Measurements from ENCODE around the gene OR2T5. TPM values are rescaled to one million over a fixed set of nuclear protein-coding genes. Genes with fewer than 3 reads are reported as not detected.
"Not testable (repeated sequence)": the region's sequence is repeated elsewhere in the genome, so short reads cannot be mapped to it uniquely, and the experiment has no call there.

OR2T5 gene
- total RNA-seq, 2 experiments from 2014 or later: not detected

GRCh38 chr1:248459117-248459516 lies 29.3 kb upstream of the OR2T5 start:
- H3K9me3 Mint-ChIP-seq; H3K4me1 Mint-ChIP-seq (ENCODE audit: low read depth); CTCF ChIA-PET; DNase-seq; H3K27ac Mint-ChIP-seq; H3K36me3 Mint-ChIP-seq (ENCODE audit: low read depth); intact Hi-C loops (cut with micrococcal nuclease); H3K4me3 Mint-ChIP-seq; H3K27me3 Mint-ChIP-seq (ENCODE audit: low read depth): not testable (repeated sequence)

GRCh38 chr1:248471154-248471553 lies 17.2 kb upstream of the OR2T5 start:
- H3K27ac Mint-ChIP-seq: no peak overlapping the region
- peaks cover 15% of the 10 kb centered on the region for H3K36me3 Mint-ChIP-seq (ENCODE audit: low read depth)
- peaks cover 9% of the 10 kb centered on the region for H3K9me3 Mint-ChIP-seq
- no peak overlapping the region for H3K4me3 Mint-ChIP-seq
- no peak for DNase-seq
- H3K27me3 Mint-ChIP-seq (ENCODE audit: low read depth): no peaks in the 10 kb centered on the region
- H3K4me1 Mint-ChIP-seq (ENCODE audit: low read depth): no peaks in the 10 kb centered on the region
- intact Hi-C loops (cut with micrococcal nuclease): loop anchor here (10.0 kb wide), 1 partner anchor 56 kb away; no protein-coding TSS in a partner anchor
- CTCF ChIA-PET: no interaction called here

GRCh38 chr1:248472111-248472510 lies 16.3 kb upstream of the OR2T5 start:
- intact Hi-C loops (cut with micrococcal nuclease): loop anchor here (10.0 kb wide), 1 partner anchor 57 kb away; no protein-coding TSS in a partner anchor

GRCh38 chr1:248473051-248473450 lies 15.3 kb upstream of the OR2T5 start, which contains the start of gene OR2T3:
TSS of gene OR2T3 (plus strand) at chr1:248473351. CDS start at chr1:248473351, 0 bp downstream.
- H3K4me1 Mint-ChIP-seq (ENCODE audit: low read depth); H3K27me3 Mint-ChIP-seq (ENCODE audit: low read depth); H3K9me3 Mint-ChIP-seq; DNase-seq; H3K27ac Mint-ChIP-seq; CTCF ChIA-PET; H3K4me3 Mint-ChIP-seq: not testable (repeated sequence)
- peaks cover 10% of the 10 kb centered on the region for H3K36me3 Mint-ChIP-seq (ENCODE audit: low read depth)
- intact Hi-C loops (cut with micrococcal nuclease): loop anchor here (10.0 kb wide), 1 partner anchor 58 kb away; no protein-coding TSS in a partner anchor

More at GRCh38 chr1:248472111-248472510, 16.3 kb upstream of the OR2T5 start:
- H3K27me3 Mint-ChIP-seq (ENCODE audit: low read depth); DNase-seq; CTCF ChIA-PET; H3K27ac Mint-ChIP-seq; H3K4me1 Mint-ChIP-seq (ENCODE audit: low read depth); H3K4me3 Mint-ChIP-seq; H3K9me3 Mint-ChIP-seq: not testable (repeated sequence)
- peaks cover 13% of the 10 kb centered on the region for H3K36me3 Mint-ChIP-seq (ENCODE audit: low read depth)

- intact Hi-C loops (cut with micrococcal nuclease): loop anchor here (10.0 kb wide), 1 partner anchor 61 kb away; no protein-coding TSS in a partner anchor
- H3K4me3 Mint-ChIP-seq; H3K27ac Mint-ChIP-seq; DNase-seq; H3K4me1 Mint-ChIP-seq (ENCODE audit: low read depth); H3K9me3 Mint-ChIP-seq; H3K27me3 Mint-ChIP-seq (ENCODE audit: low read depth); H3K36me3 Mint-ChIP-seq (ENCODE audit: low read depth); CTCF ChIA-PET: not testable (repeated sequence)
These were observed 12.7 kb upstream of the OR2T5 start for GRCh38 chr1:248475660-248476059.

GRCh38 chr1:248481686-248482579 lies 6.5 kb upstream of the OR2T5 start:
- intact Hi-C loops (cut with micrococcal nuclease): loop anchor here (2.0 to 5.0 kb wide), 3 partner anchors 131 to 575 kb away; partner anchors contain the start of gene SH3BP5L
- CTCF ChIA-PET: not testable (repeated sequence)
- peaks cover 15% of the 10 kb centered on the region for H3K4me1 Mint-ChIP-seq (ENCODE audit: low read depth)

GRCh38 chr1:248496661-248497060 lies 8.3 kb downstream of the OR2T5 start:
- H3K4me3 Mint-ChIP-seq; H3K27me3 Mint-ChIP-seq (ENCODE audit: low read depth); H3K9me3 Mint-ChIP-seq; DNase-seq; intact Hi-C loops (cut with micrococcal nuclease); H3K4me1 Mint-ChIP-seq (ENCODE audit: low read depth); CTCF ChIA-PET; H3K27ac Mint-ChIP-seq; H3K36me3 Mint-ChIP-seq (ENCODE audit: low read depth): not testable (repeated sequence)

More at GRCh38 chr1:248481686-248482579, 6.5 kb upstream of the OR2T5 start:
- H3K9me3 Mint-ChIP-seq; H3K36me3 Mint-ChIP-seq (ENCODE audit: low read depth); H3K27me3 Mint-ChIP-seq (ENCODE audit: low read depth): not testable (repeated sequence)
- peak; percentile 37 for DNase-seq
- Mint-ChIP-seq H3K27ac (peak overlapping the region; percentile 93), H3K4me3 (peak overlapping the region; percentile 79)

GRCh38 chr1:248500305-248501035 lies 12.1 kb downstream of the OR2T5 start:
- H3K4me3 Mint-ChIP-seq; H3K4me1 Mint-ChIP-seq (ENCODE audit: low read depth); DNase-seq; H3K27ac Mint-ChIP-seq; H3K9me3 Mint-ChIP-seq; intact Hi-C loops (cut with micrococcal nuclease); CTCF ChIA-PET; H3K36me3 Mint-ChIP-seq (ENCODE audit: low read depth); H3K27me3 Mint-ChIP-seq (ENCODE audit: low read depth): not testable (repeated sequence)

GRCh38 chr1:248507773-248508172 lies 19.4 kb downstream of the OR2T5 start, which contains the start of gene OR2G6:
TSS of gene OR2G6 (plus strand) at chr1:248508073. CDS start at chr1:248521647, 13,574 bp downstream.
- H3K9me3 Mint-ChIP-seq; H3K27ac Mint-ChIP-seq; CTCF ChIA-PET; H3K36me3 Mint-ChIP-seq (ENCODE audit: low read depth); H3K4me1 Mint-ChIP-seq (ENCODE audit: low read depth); intact Hi-C loops (cut with micrococcal nuclease); H3K27me3 Mint-ChIP-seq (ENCODE audit: low read depth); DNase-seq; H3K4me3 Mint-ChIP-seq: not testable (repeated sequence)

- H3K27ac Mint-ChIP-seq; H3K4me3 Mint-ChIP-seq; H3K36me3 Mint-ChIP-seq (ENCODE audit: low read depth); DNase-seq; CTCF ChIA-PET; H3K27me3 Mint-ChIP-seq (ENCODE audit: low read depth); intact Hi-C loops (cut with micrococcal nuclease); H3K9me3 Mint-ChIP-seq; H3K4me1 Mint-ChIP-seq (ENCODE audit: low read depth): not testable (repeated sequence)
These were observed 21.8 kb downstream of the OR2T5 start for GRCh38 chr1:248510217-248510616.

GRCh38 chr1:248521856-248522255 lies 33.5 kb downstream of the OR2T5 start:
- Mint-ChIP-seq H3K36me3 (ENCODE audit: low read depth) (no peaks in the 10 kb centered on the region), H3K27ac (no peak overlapping the region), H3K9me3 (peaks cover 1% of the 10 kb centered on the region), H3K4me1 (ENCODE audit: low read depth) (no peaks in the 10 kb centered on the region), H3K27me3 (ENCODE audit: low read depth) (no peaks in the 10 kb centered on the region), H3K4me3 (no peak overlapping the region)
- intact Hi-C loops (cut with micrococcal nuclease): no loop called here
- CTCF ChIA-PET: no interaction called here
- no peak for DNase-seq

- CTCF ChIA-PET; intact Hi-C loops (cut with micrococcal nuclease); H3K9me3 Mint-ChIP-seq; H3K27me3 Mint-ChIP-seq (ENCODE audit: low read depth); H3K36me3 Mint-ChIP-seq (ENCODE audit: low read depth); DNase-seq; H3K27ac Mint-ChIP-seq; H3K4me1 Mint-ChIP-seq (ENCODE audit: low read depth); H3K4me3 Mint-ChIP-seq: not testable (repeated sequence)
These were observed 49.1 kb downstream of the OR2T5 start for GRCh38 chr1:248537449-248537848.
